ENCODE data around the gene CHTF18.
"Not testable (repeated sequence)": the region's sequence is repeated elsewhere in the genome, so short reads cannot be mapped to it uniquely, and the experiment has no call there.

Gene CHTF18

GRCh38 chr16:788399-789126 is at the start of gene CHTF18:
CHTF18 (plus strand) TSS chr16:788620; CDS start chr16:788685, 65 bp downstream.
- DNase-seq = peak; percentile 97

GRCh38 chr16:739560-740458 is 48.6 kb upstream of the CHTF18 start:
- peak; percentile 28 for DNase-seq

- DNase-seq = no peak
Observed at GRCh38 chr16:740459-740763, 48.0 kb upstream of the CHTF18 start.

- peak; percentile 93 for DNase-seq
Observed at GRCh38 chr16:740764-741505, 47.5 kb upstream of the CHTF18 start, which contains the start of gene CIAO3. CIAO3 (minus strand) TSS chr16:740997; CDS start chr16:740985, 12 bp downstream.

- DNase-seq = no peak
Observed at GRCh38 chr16:741986-742629, 46.3 kb upstream of the CHTF18 start.

- not testable (repeated sequence) for DNase-seq
Observed at GRCh38 chr16:742894-743293, 45.5 kb upstream of the CHTF18 start.

- no peak for DNase-seq
Observed at GRCh38 chr16:743794-744500, 44.5 kb upstream of the CHTF18 start.

GRCh38 chr16:745739-746138 is 42.7 kb upstream of the CHTF18 start:
- DNase-seq = no peak

- no peak for DNase-seq
Observed at GRCh38 chr16:746637-747036, 41.8 kb upstream of the CHTF18 start.

- DNase-seq = no peak
Observed at GRCh38 chr16:747978-748746, 40.3 kb upstream of the CHTF18 start.

- DNase-seq = no peak
Observed at GRCh38 chr16:749010-749409, 39.4 kb upstream of the CHTF18 start.

- DNase-seq = no peak
Observed at GRCh38 chr16:750485-750884, 37.9 kb upstream of the CHTF18 start.

- DNase-seq = no peak
Observed at GRCh38 chr16:751152-752006, 37.0 kb upstream of the CHTF18 start.

- DNase-seq = no peak
Observed at GRCh38 chr16:752007-752312, 36.5 kb upstream of the CHTF18 start.

GRCh38 chr16:754121-754607 is 34.3 kb upstream of the CHTF18 start:
- not testable (repeated sequence) for DNase-seq

GRCh38 chr16:754656-755055 is 33.8 kb upstream of the CHTF18 start:
- no peak for DNase-seq

GRCh38 chr16:756428-756827 is 32.0 kb upstream of the CHTF18 start:
- DNase-seq = no peak

GRCh38 chr16:759110-759910 is 29.1 kb upstream of the CHTF18 start:
- no peak for DNase-seq

- no peak for DNase-seq
Observed at GRCh38 chr16:760065-760464, 28.4 kb upstream of the CHTF18 start.
